Prostate gland (tissue), 2 donors: ENCODE measurements around the gene CDC73. TPM values are rescaled to one million over a fixed set of nuclear protein-coding genes. Genes with fewer than 3 reads are reported as not detected.

Experiments used
- DNase-seq: peaks from one replicate; pipeline ENCODE4 v3.0.0-alpha.2; 2019; ENCODE audit warnings: low spot score
- H3K27ac ChIP-seq, 2 donors: fragments of 200-600 bp; sonication (generic); 2 replicates each; pipeline ENCODE4 v1.5.1; 2017 to 2019
- H3K27me3 ChIP-seq: fragments of 200-600 bp; sonication (generic); replicated peaks from 2 replicates; pipeline ENCODE4 v1.5.1; 2019; ENCODE audit not compliant: insufficient read depth
- H3K36me3 ChIP-seq, 2 donors: fragments of 200-600 bp; sonication (generic); 1 replicate in 1 of 2; 2 replicates in 1 of 2; pipeline versions ENCODE4 v1.5.1 to v1.8.1; 2017 to 2019
- H3K4me1 ChIP-seq: fragments of 200-600 bp; sonication (generic); replicated peaks from 2 replicates; pipeline ENCODE4 v1.5.1; 2019
- H3K4me3 ChIP-seq, 2 donors: fragments of 200-600 bp; sonication (generic); 2 replicates each; pipeline ENCODE4 v1.5.1; 2017 to 2019
- H3K9me3 ChIP-seq: fragments of 200-600 bp; sonication (generic); 2 replicates; pipeline ENCODE4 v1.5.1; 2017
- POLR2A ChIP-seq: fragments of 450-650 bp; IDR thresholded peaks from one replicate; pipeline ENCODE4 v1.6.1; 2016; ENCODE audit warnings: antibody characterized with exemption, mild to moderate bottlenecking
- POLR2AphosphoS5 ChIP-seq: sonication (generic); formaldehyde crosslinking; IDR thresholded peaks from one replicate; pipeline ENCODE4 v1.6.1; 2017; ENCODE audit warnings: antibody characterized with exemption
- WGBS: methylation state at CpG from one replicate; pipeline ENCODE4 v1.1.5; 2018; 5-methylcytosine and 5-hydroxymethylcytosine counted together
- intact Hi-C: fragments of 100-400 bp; cut with DNase I; formaldehyde crosslinking; loops from one replicate; pipeline ENCODE4 v1.14.2; 2022
- total RNA-seq, 2 donors: library from RNA; depleted of rRNA; stranded (reverse); fragments of >200 nt; gene quantifications; one replicate each; pipeline ENCODE4 v1.1.0, GENCODE V29; 2016
- TF ChIP-seq, protein P1 (sequence below), 4 experiments: fragments of 200-600 bp in 2 of 4; fragments of 450-650 bp in 2 of 4; sonication (generic) in 2 of 4; IDR thresholded peaks; 1 replicate in 3 of 4; 2 replicates in 1 of 4; pipeline ENCODE4 v1.5.1; 2016 to 2019; ENCODE audit warnings: antibody characterized with exemption in 4 of 4, mild to moderate bottlenecking in 2 of 4, moderate library complexity in 2 of 4

The CDC73 gene
- total RNA-seq, 2 donors from 2014 or later, result 36.2 to 48.0 TPM

DNA sequence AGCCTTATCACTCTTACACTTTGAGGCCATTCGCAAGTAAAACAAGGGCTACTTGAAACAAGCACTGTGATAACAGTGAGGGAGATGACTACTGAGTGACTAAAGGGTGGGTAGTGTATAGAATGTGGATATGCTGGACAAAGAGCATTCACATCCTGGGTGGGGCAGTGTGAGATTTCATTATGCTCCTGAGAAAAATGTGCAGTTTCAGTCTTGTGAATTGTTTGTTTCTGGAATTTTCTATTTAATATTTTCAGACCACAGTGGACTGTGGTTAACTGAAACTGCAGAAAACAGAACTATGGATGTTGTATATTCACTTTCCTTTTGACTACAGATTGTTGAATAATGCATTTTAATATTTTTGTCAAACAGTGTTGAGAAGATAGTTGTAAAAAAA, 89.7 kb downstream of the CDC73 start:
- intact Hi-C loops, result no loop called here
- TF ChIP-seq, protein P1, sequence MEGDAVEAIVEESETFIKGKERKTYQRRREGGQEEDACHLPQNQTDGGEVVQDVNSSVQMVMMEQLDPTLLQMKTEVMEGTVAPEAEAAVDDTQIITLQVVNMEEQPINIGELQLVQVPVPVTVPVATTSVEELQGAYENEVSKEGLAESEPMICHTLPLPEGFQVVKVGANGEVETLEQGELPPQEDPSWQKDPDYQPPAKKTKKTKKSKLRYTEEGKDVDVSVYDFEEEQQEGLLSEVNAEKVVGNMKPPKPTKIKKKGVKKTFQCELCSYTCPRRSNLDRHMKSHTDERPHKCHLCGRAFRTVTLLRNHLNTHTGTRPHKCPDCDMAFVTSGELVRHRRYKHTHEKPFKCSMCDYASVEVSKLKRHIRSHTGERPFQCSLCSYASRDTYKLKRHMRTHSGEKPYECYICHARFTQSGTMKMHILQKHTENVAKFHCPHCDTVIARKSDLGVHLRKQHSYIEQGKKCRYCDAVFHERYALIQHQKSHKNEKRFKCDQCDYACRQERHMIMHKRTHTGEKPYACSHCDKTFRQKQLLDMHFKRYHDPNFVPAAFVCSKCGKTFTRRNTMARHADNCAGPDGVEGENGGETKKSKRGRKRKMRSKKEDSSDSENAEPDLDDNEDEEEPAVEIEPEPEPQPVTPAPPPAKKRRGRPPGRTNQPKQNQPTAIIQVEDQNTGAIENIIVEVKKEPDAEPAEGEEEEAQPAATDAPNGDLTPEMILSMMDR (IDR thresholded peaks at IDR 0.05), result no peak
- TF ChIP-seq POLR2AphosphoS5 (no peak), POLR2A (no peak)
- H3K27me3 ChIP-seq, result no peaks in the 10 kb centered on the region
- 94% methylated on average over 1 of the region's 1 CpG for WGBS
- H3K27ac ChIP-seq, result no peak overlapping the region
- no peaks in the 10 kb centered on the region for H3K4me1 ChIP-seq
- H3K9me3 ChIP-seq, result no peaks in the 10 kb centered on the region
- H3K36me3 ChIP-seq, result no peaks in the 10 kb centered on the region
- H3K4me3 ChIP-seq, result no peak overlapping the region
- no peak for DNase-seq

DNA sequence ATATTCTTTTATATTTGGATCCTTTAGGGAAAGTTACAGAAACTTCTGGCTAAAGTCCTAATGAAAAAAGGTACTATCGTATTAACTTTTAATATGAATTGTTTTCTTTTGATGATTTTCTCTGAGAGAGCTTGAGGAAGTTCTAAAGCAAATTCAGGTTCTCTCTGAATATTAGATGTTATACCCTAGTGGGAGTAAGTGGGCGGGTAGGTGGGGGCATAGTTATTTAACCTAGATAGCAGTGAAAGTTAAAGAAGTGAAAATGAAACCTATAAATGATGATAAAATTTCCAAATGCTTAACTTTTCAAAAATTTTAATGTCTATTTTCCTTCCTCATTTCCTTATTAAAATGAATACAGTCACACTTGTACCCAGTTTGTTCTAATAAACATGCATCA, 90.8 kb downstream of the CDC73 start:
- no peak overlapping the region for H3K4me3 ChIP-seq
- H3K27me3 ChIP-seq, result no peaks in the 10 kb centered on the region
- DNase-seq, result no peak
- no peaks in the 10 kb centered on the region for H3K36me3 ChIP-seq
- intact Hi-C loops, result no loop called here
- 95% methylated on average over 2 of the region's 2 CpGs for WGBS
- H3K9me3 ChIP-seq, result no peaks in the 10 kb centered on the region
- H3K27ac ChIP-seq, result no peak overlapping the region
- H3K4me1 ChIP-seq, result no peaks in the 10 kb centered on the region
- TF ChIP-seq POLR2AphosphoS5 (no peak), POLR2A (no peak)
- TF ChIP-seq, protein P1 (IDR thresholded peaks at IDR 0.05), result no peak

DNA sequence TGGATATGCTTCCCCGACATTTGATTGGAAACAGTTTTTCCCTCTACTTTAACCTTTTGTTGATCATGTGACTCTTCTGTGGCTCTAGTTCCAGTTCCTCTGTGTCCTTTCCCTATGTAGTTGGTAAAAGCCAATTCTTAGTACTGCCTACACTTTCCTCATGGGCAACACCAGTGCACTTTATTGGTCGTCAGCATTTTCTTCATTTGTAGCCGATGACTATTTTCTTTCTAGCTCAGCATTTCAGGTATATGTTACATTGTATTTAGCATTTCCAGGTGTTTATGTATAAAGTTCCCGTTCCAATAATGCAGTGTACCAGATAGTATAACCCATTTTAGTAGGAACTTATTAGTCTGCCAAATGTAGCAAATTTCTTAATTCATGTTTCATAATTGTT, 92.2 kb downstream of the CDC73 start:
- no peak overlapping the region for H3K27ac ChIP-seq
- WGBS, result 98% methylated on average over 4 of the region's 4 CpGs
- H3K9me3 ChIP-seq, result no peaks in the 10 kb centered on the region
- DNase-seq, result no peak
- no peaks in the 10 kb centered on the region for H3K36me3 ChIP-seq
- no peaks in the 10 kb centered on the region for H3K4me1 ChIP-seq
- no peaks in the 10 kb centered on the region for H3K27me3 ChIP-seq
- H3K4me3 ChIP-seq, result no peak overlapping the region
- intact Hi-C loops, result no loop called here
- no peak for TF ChIP-seq POLR2AphosphoS5
- TF ChIP-seq, protein P1 (IDR thresholded peaks at IDR 0.05), result no peak
- TF ChIP-seq POLR2A, result no peak

DNA sequence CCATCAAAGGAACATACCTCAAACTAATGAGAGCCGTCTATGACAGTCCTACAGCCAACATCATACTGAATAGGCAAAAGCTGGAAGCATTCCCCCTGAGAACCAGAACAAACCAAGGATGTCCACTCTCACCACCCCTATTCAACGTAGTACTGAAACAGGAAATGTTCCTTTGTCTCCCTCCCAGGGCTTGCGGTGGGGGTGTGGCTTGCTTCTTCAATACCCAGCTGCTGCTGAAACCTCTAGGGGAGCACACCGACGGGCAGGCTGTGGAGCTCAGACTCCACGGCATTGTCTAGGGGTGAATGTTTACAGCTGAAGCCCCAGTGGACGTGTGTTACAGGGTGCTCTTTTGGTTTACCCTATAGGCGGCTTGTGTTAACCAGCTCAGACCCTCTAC, 95.1 kb downstream of the CDC73 start:
- Histone ChIP-seq H3K27me3 (no peaks in the 10 kb centered on the region), H3K27ac (no peak overlapping the region), H3K4me3 (no peak overlapping the region), H3K9me3 (no peaks in the 10 kb centered on the region), H3K4me1 (no peaks in the 10 kb centered on the region), H3K36me3 (no peaks in the 10 kb centered on the region)
- intact Hi-C loops, result no loop called here
- WGBS, result 92% methylated on average over 8 of the region's 8 CpGs
- no peak for DNase-seq
- TF ChIP-seq POLR2A, result no peak
- TF ChIP-seq POLR2AphosphoS5, result no peak
- TF ChIP-seq, protein P1 (IDR thresholded peaks at IDR 0.05), result no peak

DNA sequence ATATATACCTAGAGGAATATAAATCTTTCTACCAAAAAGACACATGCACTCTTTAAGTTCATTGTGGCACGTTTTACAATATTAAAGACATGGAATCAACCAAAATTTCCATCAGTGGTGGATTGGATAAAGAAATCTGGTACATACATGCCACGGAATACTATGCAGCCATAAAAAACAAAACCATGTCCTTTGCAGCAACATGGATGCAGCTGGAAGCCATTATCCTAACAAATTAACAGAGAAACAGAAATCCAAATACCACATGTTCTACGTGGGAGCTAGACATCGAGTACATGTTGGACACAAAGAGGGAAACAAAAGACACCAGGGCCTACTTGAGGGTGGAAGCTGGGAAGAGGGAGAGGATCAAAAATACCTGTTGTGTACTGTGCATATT, 97.6 kb downstream of the CDC73 start:
- 90% methylated on average over 4 of the region's 4 CpGs for WGBS
- TF ChIP-seq POLR2AphosphoS5 (no peak), POLR2A (no peak)
- TF ChIP-seq, protein P1 (IDR thresholded peaks at IDR 0.05), result no peak
- intact Hi-C loops, result no loop called here
- H3K36me3 ChIP-seq, result no peaks in the 10 kb centered on the region
- no peaks in the 10 kb centered on the region for H3K9me3 ChIP-seq
- H3K4me1 ChIP-seq, result no peaks in the 10 kb centered on the region
- H3K4me3 ChIP-seq, result no peak overlapping the region
- no peak for DNase-seq
- H3K27ac ChIP-seq, result no peak overlapping the region
- H3K27me3 ChIP-seq, result no peaks in the 10 kb centered on the region
